ENCODE results near the gene LY6G6D.

The LY6G6D gene, protein sequence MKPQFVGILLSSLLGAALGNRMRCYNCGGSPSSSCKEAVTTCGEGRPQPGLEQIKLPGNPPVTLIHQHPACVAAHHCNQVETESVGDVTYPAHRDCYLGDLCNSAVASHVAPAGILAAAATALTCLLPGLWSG

DNA sequence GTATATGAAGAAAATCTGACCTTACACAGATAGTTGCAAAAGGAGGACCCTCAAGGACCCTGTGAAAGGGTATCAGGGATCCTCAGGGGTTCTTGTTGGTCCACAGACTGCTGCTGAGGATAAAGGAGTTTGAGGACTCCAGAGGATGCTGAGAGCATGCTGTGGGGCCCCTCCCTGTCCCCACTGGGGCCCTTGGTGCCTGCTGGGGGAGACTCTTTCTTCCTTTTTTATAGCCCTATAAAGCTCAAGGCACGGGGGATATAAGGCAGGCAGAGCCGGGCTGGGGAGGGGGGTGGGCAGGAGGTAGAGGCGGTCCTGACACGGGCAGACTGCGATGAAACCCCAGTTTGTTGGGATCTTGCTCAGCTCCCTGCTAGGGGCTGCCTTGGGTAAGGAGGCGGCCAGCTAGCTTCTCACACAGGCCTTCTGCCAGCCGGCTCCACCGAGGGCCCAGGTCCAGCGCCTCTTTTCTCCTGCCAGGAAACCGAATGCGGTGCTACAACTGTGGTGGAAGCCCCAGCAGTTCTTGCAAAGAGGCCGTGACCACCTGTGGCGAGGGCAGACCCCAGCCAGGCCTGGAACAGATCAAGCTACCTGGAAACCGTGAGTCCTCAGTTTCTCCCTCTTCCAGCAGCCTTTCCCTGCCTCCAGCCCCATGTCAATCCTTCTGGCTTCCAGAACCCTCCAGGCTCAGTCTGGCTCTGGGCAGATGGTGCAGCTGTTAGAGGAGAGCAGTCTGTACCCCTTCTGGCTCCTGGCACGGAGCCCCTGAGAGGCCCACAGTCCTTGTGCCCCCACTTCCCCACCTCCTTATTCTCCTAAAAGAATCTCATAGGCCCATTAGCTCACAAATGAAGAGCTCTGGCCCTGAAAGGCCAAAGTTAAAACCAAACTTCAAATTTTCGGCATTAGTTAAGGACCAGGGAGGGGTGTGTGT is at the start of gene LY6G6D:
LY6G6D (plus strand) TSS at position 327 of the 937 bp plus-strand sequence; CDS start at position 335, 8 bp downstream.
- H3F3A ChIP-seq (ENCODE audit: control insufficient read depth, insufficient read depth) = no peaks in the 10 kb centered on the region

DNA sequence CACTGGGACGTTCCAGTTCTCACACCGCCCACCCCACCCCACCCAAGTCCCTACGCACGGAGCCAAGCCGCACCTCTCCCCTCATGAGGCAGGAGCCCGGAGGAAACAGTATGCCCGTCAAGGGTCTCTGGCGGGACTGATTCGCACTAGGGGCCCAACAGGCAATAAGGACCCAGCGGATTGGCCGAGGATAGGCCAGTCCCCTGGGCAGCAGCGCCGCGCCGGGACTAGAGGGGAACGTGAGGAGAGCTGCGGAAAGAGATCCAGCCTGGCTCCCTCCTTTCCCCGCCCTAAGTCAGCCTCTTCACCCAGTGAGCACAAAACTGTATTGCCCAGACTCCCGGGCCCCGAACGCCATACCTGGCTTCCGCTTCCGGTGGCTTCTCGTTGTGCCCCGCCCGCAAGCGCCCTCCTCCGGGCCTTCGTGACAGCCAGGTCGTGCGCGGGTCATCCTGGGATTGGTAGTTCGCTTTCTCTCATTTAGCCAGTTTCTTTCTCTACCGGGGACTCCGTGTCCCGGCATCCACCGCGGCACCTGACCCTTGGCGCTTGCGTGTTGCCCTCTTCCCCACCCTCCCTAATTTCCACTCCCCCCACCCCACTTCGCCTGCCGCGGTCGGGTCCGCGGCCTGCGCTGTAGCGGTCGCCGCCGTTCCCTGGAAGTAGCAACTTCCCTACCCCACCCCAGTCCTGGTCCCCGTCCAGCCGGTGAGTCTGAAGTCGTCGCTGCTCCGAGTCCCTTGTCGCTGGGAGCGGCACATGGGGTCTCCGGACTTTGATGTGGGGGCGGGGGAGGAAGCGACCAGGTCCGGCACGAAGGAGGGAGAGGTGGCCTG is 49.4 kb upstream of the LY6G6D start, which contains the start of gene CSNK2B:
CSNK2B (plus strand) TSS at position 580 of the 836 bp plus-strand sequence. CDS start 752 bp downstream, outside the sequence.
- Histone ChIP-seq H3K4me3 (ENCODE audit: low read length) (peak within 1 kb of the TSS; percentile 95), H3K27me3 (ENCODE audit: control insufficient read depth, low read length) (no peaks in the 10 kb centered on the region), H3K9me3 (ENCODE audit: control insufficient read depth, insufficient read depth, low read length) (no peaks in the 10 kb centered on the region), H3K9me2 (replicated peaks; ENCODE audit: control insufficient read depth, low read length) (no peaks in the 10 kb centered on the region), H3K36me3 (ENCODE audit: control insufficient read depth, low read length) (peaks cover 88% of the 10 kb centered on the region), H4K20me1 (ENCODE audit: control insufficient read depth, insufficient read depth, low read depth, low read length) (peaks cover 11% of the 10 kb centered on the region; the same call in 1 of the 2 replicates), H3K79me2 (ENCODE audit: control insufficient read depth, low read length) (peaks cover 68% of the 10 kb centered on the region), H3K27ac (ENCODE audit: low read depth, low read length) (peak within 1 kb of the TSS; percentile 97), H3K4me2 (ENCODE audit: low read length) (peak within 1 kb of the TSS; percentile 99), H3K4me1 (ENCODE audit: control insufficient read depth, low read length) (peaks cover 49% of the 10 kb centered on the region), H3F3A (ENCODE audit: control insufficient read depth, insufficient read depth) (peaks cover 11% of the 10 kb centered on the region)
- no peak for TF ChIP-seq EZH2phosphoT487 (IDR thresholded peaks at IDR 0.05; ENCODE audit: borderline replicate concordance, low read length)
- TF ChIP-seq, protein P1, sequence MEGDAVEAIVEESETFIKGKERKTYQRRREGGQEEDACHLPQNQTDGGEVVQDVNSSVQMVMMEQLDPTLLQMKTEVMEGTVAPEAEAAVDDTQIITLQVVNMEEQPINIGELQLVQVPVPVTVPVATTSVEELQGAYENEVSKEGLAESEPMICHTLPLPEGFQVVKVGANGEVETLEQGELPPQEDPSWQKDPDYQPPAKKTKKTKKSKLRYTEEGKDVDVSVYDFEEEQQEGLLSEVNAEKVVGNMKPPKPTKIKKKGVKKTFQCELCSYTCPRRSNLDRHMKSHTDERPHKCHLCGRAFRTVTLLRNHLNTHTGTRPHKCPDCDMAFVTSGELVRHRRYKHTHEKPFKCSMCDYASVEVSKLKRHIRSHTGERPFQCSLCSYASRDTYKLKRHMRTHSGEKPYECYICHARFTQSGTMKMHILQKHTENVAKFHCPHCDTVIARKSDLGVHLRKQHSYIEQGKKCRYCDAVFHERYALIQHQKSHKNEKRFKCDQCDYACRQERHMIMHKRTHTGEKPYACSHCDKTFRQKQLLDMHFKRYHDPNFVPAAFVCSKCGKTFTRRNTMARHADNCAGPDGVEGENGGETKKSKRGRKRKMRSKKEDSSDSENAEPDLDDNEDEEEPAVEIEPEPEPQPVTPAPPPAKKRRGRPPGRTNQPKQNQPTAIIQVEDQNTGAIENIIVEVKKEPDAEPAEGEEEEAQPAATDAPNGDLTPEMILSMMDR (IDR thresholded peaks at IDR 0.05; ENCODE audit: low read depth, low read length, poor library complexity, severe bottlenecking) = no peak

More for the DNA sequence above, at the start of gene LY6G6D:
- no peaks in the 10 kb centered on the region for H3K79me2 ChIP-seq (ENCODE audit: control insufficient read depth, low read length)
- H3K4me2 ChIP-seq (ENCODE audit: low read length) = no peak within 1 kb of the TSS
- H4K20me1 ChIP-seq (ENCODE audit: control insufficient read depth, insufficient read depth, low read depth, low read length) = no peaks in the 10 kb centered on the region
- no peaks in the 10 kb centered on the region for H3K36me3 ChIP-seq (ENCODE audit: control insufficient read depth, low read length)
- H3K9me2 ChIP-seq (replicated peaks; ENCODE audit: control insufficient read depth, low read length) = no peaks in the 10 kb centered on the region
- TF ChIP-seq, protein P1 (IDR thresholded peaks at IDR 0.05; ENCODE audit: low read depth, low read length, poor library complexity, severe bottlenecking) = no peak
- no peak for TF ChIP-seq EZH2phosphoT487 (IDR thresholded peaks at IDR 0.05; ENCODE audit: borderline replicate concordance, low read length)
- no peak within 1 kb of the TSS for H3K4me3 ChIP-seq (ENCODE audit: low read length)
- no peak within 1 kb of the TSS for H3K27ac ChIP-seq (ENCODE audit: low read depth, low read length)
- peaks cover 5% of the 10 kb centered on the region; the same call in 1 of the 2 replicates for H3K4me1 ChIP-seq (ENCODE audit: control insufficient read depth, low read length)
- peaks cover 42% of the 10 kb centered on the region for H3K27me3 ChIP-seq (ENCODE audit: control insufficient read depth, low read length)
- H3K9me3 ChIP-seq (ENCODE audit: control insufficient read depth, insufficient read depth, low read length) = no peaks in the 10 kb centered on the region

DNA sequence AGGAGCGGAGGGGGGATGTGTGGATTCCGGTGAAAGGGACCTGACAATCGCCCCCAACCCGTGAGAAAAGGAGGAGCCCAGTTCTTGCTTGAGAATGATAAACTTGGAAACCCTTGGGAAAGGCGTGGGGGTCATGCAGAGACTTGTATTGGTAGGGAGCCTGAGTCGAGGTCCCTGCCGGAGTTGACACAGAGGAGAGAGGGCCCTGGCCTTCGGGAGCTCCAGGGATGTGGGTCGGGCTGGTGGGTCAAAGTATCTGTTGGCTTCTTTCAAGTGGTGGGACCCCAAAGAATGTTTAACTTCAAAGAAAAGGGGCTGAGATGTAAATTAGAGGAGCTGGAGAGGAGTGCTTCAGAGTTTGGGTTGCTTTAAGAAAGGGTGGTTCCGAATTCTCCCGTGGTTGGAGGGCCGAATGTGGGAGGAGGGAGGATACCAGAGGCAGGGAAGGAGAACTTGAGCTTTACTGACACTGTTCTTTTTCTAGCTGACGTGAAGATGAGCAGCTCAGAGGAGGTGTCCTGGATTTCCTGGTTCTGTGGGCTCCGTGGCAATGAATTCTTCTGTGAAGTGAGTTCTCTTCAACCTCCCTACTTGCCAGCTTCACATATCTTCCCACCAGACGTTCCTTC is 48.7 kb upstream of the LY6G6D start:
- peak overlapping the region; percentile 85 for H3K4me2 ChIP-seq (ENCODE audit: low read length)
- H4K20me1 ChIP-seq (ENCODE audit: control insufficient read depth, insufficient read depth, low read depth, low read length) = peaks cover 11% of the 10 kb centered on the region; the same call in 1 of the 2 replicates
- H3F3A ChIP-seq (ENCODE audit: control insufficient read depth, insufficient read depth) = peaks cover 8% of the 10 kb centered on the region
- peak overlapping the region; percentile 97 for H3K27ac ChIP-seq (ENCODE audit: low read depth, low read length)
- peaks cover 64% of the 10 kb centered on the region for H3K79me2 ChIP-seq (ENCODE audit: control insufficient read depth, low read length)
- H3K4me3 ChIP-seq (ENCODE audit: low read length) = peak overlapping the region; percentile 95
- H3K9me3 ChIP-seq (ENCODE audit: control insufficient read depth, insufficient read depth, low read length) = no peaks in the 10 kb centered on the region
- peaks cover 41% of the 10 kb centered on the region for H3K4me1 ChIP-seq (ENCODE audit: control insufficient read depth, low read length)
- no peaks in the 10 kb centered on the region for H3K27me3 ChIP-seq (ENCODE audit: control insufficient read depth, low read length)
- TF ChIP-seq, protein P1 (IDR thresholded peaks at IDR 0.05; ENCODE audit: low read depth, low read length, poor library complexity, severe bottlenecking) = no peak
- no peak for TF ChIP-seq EZH2phosphoT487 (IDR thresholded peaks at IDR 0.05; ENCODE audit: borderline replicate concordance, low read length)
- no peaks in the 10 kb centered on the region for H3K9me2 ChIP-seq (replicated peaks; ENCODE audit: control insufficient read depth, low read length)
- peaks cover 88% of the 10 kb centered on the region for H3K36me3 ChIP-seq (ENCODE audit: control insufficient read depth, low read length)
